SK-N-DZ (cell line): ENCODE results near the gene DGCR6.
"Not testable (repeated sequence)": the region's sequence is repeated elsewhere in the genome, so short reads cannot be mapped to it uniquely, and the experiment has no call there.

Experiments
- DNase-seq: peaks from one replicate; pipeline ENCODE4 v3.0.0-alpha.2; 2015; ENCODE audit warnings: low spot score

The DGCR6 gene

DNA sequence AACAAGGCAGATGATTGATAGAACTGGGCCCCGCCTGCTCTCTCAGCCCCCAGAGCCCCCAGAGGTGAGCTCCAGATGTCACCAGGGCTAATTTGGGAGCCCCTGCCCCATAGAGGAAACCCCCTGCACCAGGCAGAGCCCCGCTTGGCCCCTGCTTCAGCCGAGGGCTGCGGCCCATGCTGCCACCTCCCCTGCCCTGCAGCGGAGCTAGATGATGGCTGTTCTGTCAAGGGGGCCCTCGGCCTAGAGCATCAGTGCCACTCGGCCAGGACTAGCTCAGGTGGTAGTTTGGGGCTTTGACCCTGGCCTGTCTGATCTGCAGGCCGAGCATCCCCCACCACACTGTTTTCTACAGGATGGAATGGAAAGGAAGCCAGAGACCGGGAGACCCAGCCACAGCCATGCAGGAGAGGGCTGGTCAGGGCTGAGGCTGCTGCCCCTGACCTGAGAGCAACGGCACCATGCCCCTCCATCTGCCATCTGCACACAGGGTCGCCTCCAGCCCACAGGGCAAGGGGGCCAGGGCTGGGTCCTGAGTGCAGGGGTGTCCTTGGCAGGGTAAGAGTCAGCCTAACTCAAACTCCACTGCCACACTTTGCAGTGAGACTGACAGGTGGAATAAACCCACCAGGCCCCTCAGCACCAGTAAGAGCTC lies 54.2 kb downstream of the DGCR6 start:
- not testable (repeated sequence) for DNase-seq

DNA sequence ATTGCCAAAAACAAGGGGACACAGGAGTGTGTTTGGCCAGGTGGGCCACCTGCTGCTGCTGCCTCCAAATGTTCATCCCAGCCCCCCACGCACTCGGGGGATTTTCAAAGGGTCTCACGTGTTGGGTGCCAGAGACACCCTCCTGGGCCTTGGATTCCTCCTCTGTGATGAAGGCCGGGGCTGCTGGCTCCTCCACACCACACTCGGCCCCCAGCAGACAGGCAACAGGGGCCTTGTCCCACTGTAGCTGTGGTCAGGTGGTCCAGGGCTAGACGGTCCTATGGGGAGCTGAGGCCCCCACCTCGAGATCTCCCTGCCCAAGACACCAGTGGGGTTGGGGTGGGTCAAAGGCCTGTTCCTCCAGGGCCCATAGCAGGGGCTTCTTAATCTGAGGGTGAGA lies 55.1 kb downstream of the DGCR6 start:
- not testable (repeated sequence) for DNase-seq
